C4-2B (cell line): ENCODE results near the gene ELMOD1.
"Not testable (repeated sequence)": the region's sequence is repeated elsewhere in the genome, so short reads cannot be mapped to it uniquely, and the experiment has no call there.

Source experiments
- H3K27ac ChIP-seq: fragments of 450-650 bp; 2 replicates; pipeline ENCODE4 v1.5.1; 2017
- CTCF ChIP-seq: fragments of 450-650 bp; conservative IDR thresholded peaks from 2 replicates; pipeline ENCODE4 v1.5.1; 2017; ENCODE audit warnings: mild to moderate bottlenecking
- ZFX ChIP-seq: fragments of 450-650 bp; IDR thresholded peaks from 2 replicates; pipeline ENCODE4 v1.6.1; 2017

The ELMOD1 gene

GRCh38 chr11:107570015-107570414, 20.9 kb upstream of the ELMOD1 start:
- TF ChIP-seq CTCF = no peak
- TF ChIP-seq ZFX = no peak
- H3K27ac ChIP-seq = no peak overlapping the region

GRCh38 chr11:107573438-107573837, 17.5 kb upstream of the ELMOD1 start:
- TF ChIP-seq ZFX (no peak), CTCF (no peak)
- no peak overlapping the region for H3K27ac ChIP-seq

GRCh38 chr11:107576497-107577345, 14.2 kb upstream of the ELMOD1 start:
- not testable (repeated sequence) for H3K27ac ChIP-seq
- peak; percentile 87 for TF ChIP-seq CTCF

GRCh38 chr11:107577346-107577711, 13.6 kb upstream of the ELMOD1 start:
- TF ChIP-seq CTCF = no peak
- TF ChIP-seq ZFX = no peak
- no peak overlapping the region for H3K27ac ChIP-seq

GRCh38 chr11:107579169-107579568, 11.8 kb upstream of the ELMOD1 start:
- H3K27ac ChIP-seq = not testable (repeated sequence)

- H3K27ac ChIP-seq = no peak overlapping the region
- no peak for TF ChIP-seq CTCF
- TF ChIP-seq ZFX = no peak
These were observed 9.8 kb upstream of the ELMOD1 start for GRCh38 chr11:107581147-107581546.

- H3K27ac ChIP-seq = no peak overlapping the region
- TF ChIP-seq CTCF (no peak), ZFX (no peak)
These were observed 7.2 kb upstream of the ELMOD1 start for GRCh38 chr11:107583629-107584195.
